Immature natural killer cell (primary cell): ENCODE measurements around the gene PI16. TPM values are rescaled to one million over a fixed set of nuclear protein-coding genes. Genes with fewer than 3 reads are reported as not detected.

Source experiments
- DNase-seq, 3 donors: peaks; one replicate each; pipeline ENCODE4 v3.0.0; 2022; ENCODE audit warnings: mixed read lengths in 1 of 3
- H3K27ac Mint-ChIP-seq, 6 donors: one replicate each; pipeline ENCODE4 v1.8.0; 2020; ENCODE audit warnings: mixed read lengths in 6 of 6, mild to moderate bottlenecking in 5 of 6, inconsistent platforms in 4 of 6, moderate library complexity in 3 of 6
- H3K27me3 Mint-ChIP-seq, 3 donors: one replicate each; pipeline ENCODE4 v1.8.0; 2020 to 2021; ENCODE audit warnings: low read depth in 3 of 3, mild to moderate bottlenecking in 3 of 3, mixed read lengths in 3 of 3, moderate library complexity in 3 of 3, inconsistent platforms in 1 of 3
- H3K36me3 Mint-ChIP-seq, 3 donors: one replicate each; pipeline ENCODE4 v1.8.0; 2020; ENCODE audit warnings: mixed read lengths in 3 of 3, inconsistent platforms in 2 of 3, mild to moderate bottlenecking in 2 of 3
- H3K4me1 Mint-ChIP-seq, 2 donors: one replicate each; pipeline ENCODE4 v1.8.0; 2020; ENCODE audit warnings: inconsistent platforms in 2 of 2, mild to moderate bottlenecking in 2 of 2, mixed read lengths in 2 of 2, moderate library complexity in 1 of 2
- H3K4me3 Mint-ChIP-seq, 5 donors: one replicate each; pipeline ENCODE4 v1.8.0; 2020; ENCODE audit warnings: mild to moderate bottlenecking in 5 of 5, mixed read lengths in 5 of 5, inconsistent platforms in 3 of 5, moderate library complexity in 3 of 5
- H3K9me3 Mint-ChIP-seq, 6 donors: one replicate each; pipeline ENCODE4 v1.8.0; 2020; ENCODE audit warnings: mild to moderate bottlenecking in 6 of 6, mixed read lengths in 6 of 6, inconsistent platforms in 4 of 6, moderate library complexity in 3 of 6
- polyA plus RNA-seq, 3 donors: library from polyadenylated mRNA; unstranded; fragments of 300-500 nt; fragmentation: Illumina TruSeq; gene quantifications; one replicate each; pipeline ENCODE4 v1.2.3, GENCODE V29; 2021

Gene PI16
- polyA plus RNA-seq, 3 donors from 2014 or later, result 3.6 to 6.9 (median 3.6) TPM

- Mint-ChIP-seq H3K27ac (no peak overlapping the region), H3K9me3 (no peaks in the 10 kb centered on the region), H3K36me3 (no peaks in the 10 kb centered on the region), H3K4me1 (peaks cover 31 to 40% of the 10 kb centered on the region in 2 donors), H3K4me3 (peak overlapping the region; percentile 57 to 76 (median 60)), H3K27me3 (peaks cover 5 to 30% (median 18%) of the 10 kb centered on the region in 3 donors)
- no peak for DNase-seq
Observed at GRCh38 chr6:36955136-36955535, 598 bp downstream of the PI16 start.

- H3K27me3 Mint-ChIP-seq, result peaks cover 4 to 25% (median 18%) of the 10 kb centered on the region in 3 donors
- H3K9me3 Mint-ChIP-seq, result no peaks in the 10 kb centered on the region
- peaks cover 31 to 40% of the 10 kb centered on the region in 2 donors for H3K4me1 Mint-ChIP-seq
- no peaks in the 10 kb centered on the region for H3K36me3 Mint-ChIP-seq
- DNase-seq, result no peak
- H3K27ac Mint-ChIP-seq, result peak overlapping the region in 1 of 6 donors; percentile 2
- peak overlapping the region; percentile 57 to 76 (median 60) for H3K4me3 Mint-ChIP-seq
Observed at GRCh38 chr6:36955671-36956445, 1.3 kb downstream of the PI16 start.

DNA sequence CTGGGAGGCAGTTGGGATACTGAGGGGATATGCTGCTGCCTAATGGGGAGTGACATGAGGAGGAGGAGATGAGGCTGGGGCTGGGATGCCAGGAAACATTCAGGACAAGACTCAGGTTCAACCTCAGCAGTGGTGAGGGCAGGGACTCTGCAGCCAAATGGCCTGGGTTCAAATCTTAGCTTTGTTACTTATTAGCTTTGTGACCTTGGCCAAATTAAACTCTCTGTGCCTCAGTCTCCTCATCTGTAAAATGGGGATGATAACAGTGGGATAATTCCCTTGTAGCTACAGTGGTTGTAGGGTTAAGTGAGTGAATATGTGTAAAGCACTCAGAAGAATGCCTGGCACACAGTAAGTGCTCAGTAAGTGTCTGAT lies 1.9 kb downstream of the PI16 start:
- Mint-ChIP-seq H3K36me3 (no peaks in the 10 kb centered on the region), H3K27me3 (peaks cover 4 to 22% (median 20%) of the 10 kb centered on the region in 3 donors), H3K27ac (peak overlapping the region in 1 of 6 donors; percentile 2), H3K4me3 (no peak overlapping the region), H3K9me3 (no peaks in the 10 kb centered on the region), H3K4me1 (peaks cover 31 to 40% of the 10 kb centered on the region in 2 donors)
- DNase-seq, result no peak

GRCh38 chr6:36957773-36958271 lies 3.3 kb downstream of the PI16 start:
- no peak for DNase-seq
- H3K27ac Mint-ChIP-seq, result no peak overlapping the region
- no peaks in the 10 kb centered on the region for H3K9me3 Mint-ChIP-seq
- H3K27me3 Mint-ChIP-seq, result peaks cover 3 to 29% (median 15%) of the 10 kb centered on the region in 3 donors
- no peak overlapping the region for H3K4me3 Mint-ChIP-seq
- H3K4me1 Mint-ChIP-seq, result peaks cover 35 to 42% of the 10 kb centered on the region in 2 donors
- no peaks in the 10 kb centered on the region for H3K36me3 Mint-ChIP-seq

GRCh38 chr6:36958775-36959554 lies 4.4 kb downstream of the PI16 start:
- no peak for DNase-seq
- Mint-ChIP-seq H3K4me1 (peaks cover 39 to 44% of the 10 kb centered on the region in 2 donors), H3K27ac (no peak overlapping the region), H3K27me3 (peaks cover 0 to 27% (median 9%) of the 10 kb centered on the region in 3 donors), H3K36me3 (no peaks in the 10 kb centered on the region), H3K4me3 (no peak overlapping the region), H3K9me3 (no peaks in the 10 kb centered on the region)

DNA sequence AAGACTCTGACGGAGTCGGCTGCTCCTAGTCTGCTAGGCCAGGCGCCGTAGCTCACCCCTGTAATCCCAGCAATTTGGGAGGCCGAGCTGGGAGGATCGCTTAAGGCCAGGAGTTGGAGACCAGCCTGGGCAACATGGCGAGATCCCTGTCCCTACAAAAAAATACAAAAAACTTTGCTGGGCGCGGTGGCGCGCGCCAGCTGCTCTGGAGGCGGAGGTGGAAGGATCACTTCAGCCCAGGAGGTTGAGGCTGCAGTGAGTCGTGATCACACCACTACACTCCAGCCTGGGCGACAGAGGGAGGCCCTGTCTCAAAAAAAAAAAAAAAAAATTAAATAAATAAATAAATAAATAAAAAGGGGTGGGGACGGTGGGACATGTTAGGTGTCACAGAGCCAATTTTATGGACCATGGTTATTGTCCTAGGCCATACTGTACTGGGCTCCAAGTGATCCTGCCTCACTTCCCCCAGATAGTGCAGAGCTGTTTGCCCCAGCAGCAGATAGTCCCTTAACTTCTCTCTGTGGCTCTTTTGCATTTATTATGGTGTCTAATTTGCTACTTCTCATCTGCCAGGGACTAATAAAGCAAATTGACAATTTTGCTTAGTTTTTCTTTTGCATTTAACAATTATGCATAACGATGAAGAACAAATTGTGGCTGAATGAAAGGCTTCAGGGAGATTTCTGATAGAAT lies 5.2 kb downstream of the PI16 start:
- Mint-ChIP-seq H3K4me1 (peaks cover 35 to 37% of the 10 kb centered on the region in 2 donors), H3K27ac (no peak overlapping the region), H3K27me3 (peaks cover 0 to 23% (median 5%) of the 10 kb centered on the region in 3 donors), H3K4me3 (no peak overlapping the region), H3K9me3 (no peaks in the 10 kb centered on the region), H3K36me3 (no peaks in the 10 kb centered on the region)
- DNase-seq, result no peak

GRCh38 chr6:36961441-36962435 lies 7.2 kb downstream of the PI16 start:
- Mint-ChIP-seq H3K27ac (no peak overlapping the region), H3K4me3 (peak overlapping the region in 2 of 5 donors; percentile 13 to 59), H3K9me3 (no peaks in the 10 kb centered on the region), H3K36me3 (peaks cover 0 to 6% (median 0%) of the 10 kb centered on the region in 3 donors), H3K27me3 (peaks cover 0 to 12% (median 2%) of the 10 kb centered on the region in 3 donors), H3K4me1 (peaks cover 21 to 23% of the 10 kb centered on the region in 2 donors)
- no peak for DNase-seq

DNA sequence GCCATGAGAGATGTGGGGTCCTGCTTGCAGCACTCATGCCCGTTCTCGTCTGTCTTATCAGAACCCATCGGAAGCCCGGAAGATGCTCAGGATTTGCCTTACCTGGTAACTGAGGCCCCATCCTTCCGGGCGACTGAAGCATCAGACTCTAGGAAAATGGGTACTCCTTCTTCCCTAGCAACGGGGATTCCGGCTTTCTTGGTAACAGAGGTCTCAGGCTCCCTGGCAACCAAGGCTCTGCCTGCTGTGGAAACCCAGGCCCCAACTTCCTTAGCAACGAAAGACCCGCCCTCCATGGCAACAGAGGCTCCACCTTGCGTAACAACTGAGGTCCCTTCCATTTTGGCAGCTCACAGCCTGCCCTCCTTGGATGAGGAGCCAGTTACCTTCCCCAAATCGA lies 8.3 kb downstream of the PI16 start:
- Mint-ChIP-seq H3K4me3 (peak overlapping the region in 3 of 5 donors; percentile 12 to 48 (median 33)), H3K27ac (peak overlapping the region in 2 of 6 donors; percentile 8 to 57), H3K36me3 (peaks cover 0 to 15% (median 0%) of the 10 kb centered on the region in 3 donors), H3K4me1 (peaks cover 13 to 22% of the 10 kb centered on the region in 2 donors), H3K27me3 (peaks cover 0 to 15% (median 2%) of the 10 kb centered on the region in 3 donors), H3K9me3 (no peaks in the 10 kb centered on the region)
- peak; percentile 33 to 41 (median 41) for DNase-seq

DNA sequence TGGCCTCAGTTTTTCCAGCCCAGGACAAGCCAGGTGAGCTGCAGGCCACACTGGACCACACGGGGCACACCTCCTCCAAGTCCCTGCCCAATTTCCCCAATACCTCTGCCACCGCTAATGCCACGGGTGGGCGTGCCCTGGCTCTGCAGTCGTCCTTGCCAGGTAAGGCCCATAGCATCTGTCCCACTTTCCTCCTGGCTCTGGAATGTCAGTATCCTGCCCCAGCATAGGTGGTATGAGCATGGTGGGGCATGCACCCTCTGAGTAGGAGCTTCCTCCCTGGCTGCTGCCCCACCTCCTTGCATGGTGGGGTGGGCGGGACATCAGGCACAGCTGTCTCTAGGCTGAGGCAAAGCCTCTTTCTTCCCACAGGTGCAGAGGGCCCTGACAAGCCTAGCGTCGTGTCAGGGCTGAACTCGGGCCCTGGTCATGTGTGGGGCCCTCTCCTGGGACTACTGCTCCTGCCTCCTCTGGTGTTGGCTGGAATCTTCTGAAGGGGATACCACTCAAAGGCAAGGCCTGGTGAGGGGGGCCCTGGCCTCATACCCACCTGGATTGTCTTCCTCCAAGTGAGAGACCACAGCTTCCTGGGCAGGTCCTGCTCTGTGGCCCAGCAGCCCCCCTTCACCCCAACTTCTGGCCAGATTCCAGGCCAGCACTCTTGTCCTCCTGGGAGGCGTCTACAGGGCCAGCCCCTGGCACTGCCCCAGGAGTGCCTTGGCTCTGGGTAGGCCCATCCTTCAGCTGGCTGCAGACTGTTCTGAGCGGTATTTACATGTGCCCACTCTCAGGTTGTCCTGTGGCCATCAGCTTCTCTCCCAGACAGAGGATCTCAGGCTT lies 9.1 kb downstream of the PI16 start:
- peaks cover 0 to 23% (median 0%) of the 10 kb centered on the region in 3 donors for H3K36me3 Mint-ChIP-seq
- no peaks in the 10 kb centered on the region for H3K9me3 Mint-ChIP-seq
- peak overlapping the region in 1 of 5 donors; percentile 33 for H3K4me3 Mint-ChIP-seq
- peaks cover 13 to 22% of the 10 kb centered on the region in 2 donors for H3K4me1 Mint-ChIP-seq
- H3K27ac Mint-ChIP-seq, result no peak overlapping the region
- peaks cover 0 to 15% (median 2%) of the 10 kb centered on the region in 3 donors for H3K27me3 Mint-ChIP-seq
- no peak for DNase-seq

DNA sequence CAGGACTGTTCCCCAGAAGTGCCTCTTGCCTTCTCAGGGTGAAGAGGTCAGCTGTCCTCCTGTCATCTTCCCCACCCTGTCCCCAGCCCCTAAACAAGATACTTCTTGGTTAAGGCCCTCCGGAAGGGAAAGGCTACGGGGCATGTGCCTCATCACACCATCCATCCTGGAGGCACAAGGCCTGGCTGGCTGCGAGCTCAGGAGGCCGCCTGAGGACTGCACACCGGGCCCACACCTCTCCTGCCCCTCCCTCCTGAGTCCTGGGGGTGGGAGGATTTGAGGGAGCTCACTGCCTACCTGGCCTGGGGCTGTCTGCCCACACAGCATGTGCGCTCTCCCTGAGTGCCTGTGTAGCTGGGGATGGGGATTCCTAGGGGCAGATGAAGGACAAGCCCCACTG lies 9.8 kb downstream of the PI16 start:
- no peaks in the 10 kb centered on the region for H3K9me3 Mint-ChIP-seq
- no peak for DNase-seq
- H3K4me1 Mint-ChIP-seq, result peaks cover 13 to 22% of the 10 kb centered on the region in 2 donors
- peaks cover 0 to 25% (median 0%) of the 10 kb centered on the region in 3 donors for H3K36me3 Mint-ChIP-seq
- H3K27me3 Mint-ChIP-seq, result peaks cover 0 to 18% (median 2%) of the 10 kb centered on the region in 3 donors
- H3K4me3 Mint-ChIP-seq, result no peak overlapping the region
- H3K27ac Mint-ChIP-seq, result no peak overlapping the region

- no peak overlapping the region for H3K4me3 Mint-ChIP-seq
Observed at GRCh38 chr6:36964908-36965307, 10.4 kb downstream of the PI16 start.

GRCh38 chr6:36967301-36967700 lies 12.8 kb downstream of the PI16 start:
- H3K27ac Mint-ChIP-seq, result peak overlapping the region in 1 of 6 donors; percentile 36
- H3K27me3 Mint-ChIP-seq, result peaks cover 0 to 10% (median 2%) of the 10 kb centered on the region in 3 donors
- peaks cover 13 to 20% of the 10 kb centered on the region in 2 donors for H3K4me1 Mint-ChIP-seq
- no peak overlapping the region for H3K4me3 Mint-ChIP-seq
- no peak for DNase-seq
- peaks cover 3 to 40% (median 12%) of the 10 kb centered on the region in 3 donors for H3K36me3 Mint-ChIP-seq
- H3K9me3 Mint-ChIP-seq, result no peaks in the 10 kb centered on the region

More at GRCh38 chr6:36964908-36965307, 10.4 kb downstream of the PI16 start:
- Mint-ChIP-seq H3K27me3 (peaks cover 0 to 18% (median 2%) of the 10 kb centered on the region in 3 donors), H3K36me3 (peaks cover 3 to 30% (median 3%) of the 10 kb centered on the region in 3 donors), H3K4me1 (peaks cover 13 to 22% of the 10 kb centered on the region in 2 donors), H3K27ac (peak overlapping the region in 1 of 6 donors; percentile 5), H3K9me3 (no peaks in the 10 kb centered on the region)
- no peak for DNase-seq
